A549 (cell line): ENCODE results near the gene TNNC1. TPM values are rescaled to one million over a fixed set of nuclear protein-coding genes. Genes with fewer than 3 reads are reported as not detected.

Experiments
- ATAC-seq, 2 experiments: fragments of 200-7000 bp in 1 of 2; fragments of >200 bp in 1 of 2; cut with Nextera tagmentation in 1 of 2; cut with Tn5 transposase in 1 of 2; 3 replicates each; pipeline versions ENCODE4 v1.8.0 to v1.9.1; 2018 to 2020; ENCODE audit warnings: mild to moderate bottlenecking in 1 of 2, moderate library complexity in 1 of 2
- CTCF ChIA-PET: fragments of 300-600 bp; sonication (Branson Sonifier 250); formaldehyde crosslinking; extraction: SDS; loops from one replicate; lab custom pipeline; 2021; ENCODE audit warnings: antibody characterized with exemption, inconsistent platforms; lab: Yijun Ruan, JAX
- POLR2A ChIA-PET: fragments of 350-600 bp; formaldehyde crosslinking; extraction: SDS; loops from one replicate; lab custom pipeline; 2021; ENCODE audit warnings: antibody characterized with exemption, inconsistent platforms; lab: Yijun Ruan, JAX
- DNase-seq, 2 experiments: peaks; one replicate each; pipeline versions ENCODE4 v3.0.0 to v3.0.0-alpha.2; 2011 to 2016; ENCODE audit warnings: low read depth in 1 of 2, low spot score in 1 of 2
- FAIRE-seq: peaks from 2 replicates; lab custom pipeline; 2011; peaks lifted over from hg19 to GRCh38; lab: Jason Lieb, UNC
- H3K27ac ChIP-seq, 2 experiments: fragments of >200 bp; sonication (Bioruptor Twin); formaldehyde crosslinking; 3 replicates each; pipeline ENCODE4 v1.5.1; 2016 to 2017
- H3K4me1 ChIP-seq: fragments of >200 bp; sonication (Bioruptor Twin); formaldehyde crosslinking; 3 replicates; pipeline ENCODE4 v1.6.1; 2016
- H3K4me2 ChIP-seq: fragments of >200 bp; sonication (Bioruptor Twin); formaldehyde crosslinking; 3 replicates; pipeline ENCODE4 v1.6.1; 2016
- H3K4me3 ChIP-seq: fragments of >200 bp; sonication (Bioruptor Twin); formaldehyde crosslinking; 3 replicates; pipeline ENCODE4 v1.5.1; 2016
- H3K9me3 ChIP-seq: fragments of >200 bp; sonication (Bioruptor Twin); formaldehyde crosslinking; 3 replicates; pipeline ENCODE4 v1.6.1; 2016
- BCL3 ChIP-seq: fragments of >200 bp; sonication (Bioruptor Twin); formaldehyde crosslinking; IDR thresholded peaks from 3 replicates; pipeline ENCODE4 v1.6.1; 2016
- BHLHE40 ChIP-seq: IDR thresholded peaks from 2 replicates; pipeline ENCODE4 v1.6.1; 2012; ENCODE audit warnings: low read depth, low read length, inconsistent platforms
- CEBPB ChIP-seq, 2 experiments: fragments of >200 bp in 1 of 2; sonication (Bioruptor Twin) in 1 of 2; formaldehyde crosslinking in 1 of 2; IDR thresholded peaks; 2 replicates each; pipeline ENCODE4 v1.6.1; 2012 to 2016
- E2F6 ChIP-seq: IDR thresholded peaks from 2 replicates; pipeline ENCODE4 v1.6.1; 2012; ENCODE audit warnings: low read depth, borderline replicate concordance
- EHF ChIP-seq: fragments of 250-450 bp; sonication (Bioruptor Pico); IDR thresholded peaks from 2 replicates; pipeline ENCODE4 v1.5.0; 2020; ENCODE audit warnings: mild to moderate bottlenecking
- ESRRA ChIP-seq: fragments of 150-350 bp; IDR thresholded peaks from 2 replicates; pipeline ENCODE4 v1.6.1; 2014; ENCODE audit warnings: mild to moderate bottlenecking, low read length, borderline replicate concordance
- FOXS1 ChIP-seq: fragments of 250-450 bp; sonication (Bioruptor Pico); IDR thresholded peaks from 2 replicates; pipeline ENCODE4 v1.5.0; 2020; ENCODE audit warnings: mild to moderate bottlenecking, moderate library complexity
- HMGXB4 ChIP-seq: fragments of 250-450 bp; sonication (Bioruptor Pico); IDR thresholded peaks from 2 replicates; pipeline ENCODE4 v1.5.0; 2021; ENCODE audit warnings: mild to moderate bottlenecking, moderate library complexity, borderline replicate concordance
- HOXA7 ChIP-seq: fragments of 250-450 bp; sonication (Bioruptor Pico); IDR thresholded peaks from 2 replicates; pipeline ENCODE4 v1.5.0; 2020; ENCODE audit warnings: mild to moderate bottlenecking, moderate library complexity
- HOXB13 ChIP-seq: fragments of 250-450 bp; sonication (Bioruptor Pico); IDR thresholded peaks from 2 replicates; pipeline ENCODE4 v1.5.0; 2020; ENCODE audit warnings: low read depth, mild to moderate bottlenecking, moderate library complexity
- JUN ChIP-seq, 2 experiments: fragments of >200 bp; sonication (Bioruptor Twin); formaldehyde crosslinking; IDR thresholded peaks; 2 replicates in 1 of 2; 3 replicates in 1 of 2; pipeline ENCODE4 v1.6.1; 2016 to 2017
- KDM1A ChIP-seq: fragments of 200-600 bp; sonication (generic); IDR thresholded peaks from 2 replicates; pipeline ENCODE4 v1.6.1; 2016; ENCODE audit warnings: low read depth, mild to moderate bottlenecking
- MAFK ChIP-seq: fragments of 450-650 bp; IDR thresholded peaks from 2 replicates; pipeline ENCODE4 v1.6.1; 2014; ENCODE audit not compliant: partially characterized antibody
- NFE2L2 ChIP-seq: fragments of 150-350 bp; conservative IDR thresholded peaks from 2 replicates; pipeline ENCODE4 v1.6.1; 2014; ENCODE audit warnings: low read length
- NPAS2 ChIP-seq: fragments of 250-450 bp; sonication (Bioruptor Pico); IDR thresholded peaks from 2 replicates; pipeline ENCODE4 v1.8.0; 2022; ENCODE audit warnings: mild to moderate bottlenecking, moderate library complexity, borderline replicate concordance
- NR3C1 ChIP-seq: fragments of >200 bp; sonication (Bioruptor Twin); formaldehyde crosslinking; IDR thresholded peaks from 3 replicates; pipeline ENCODE4 v1.6.1; 2017
- RARB ChIP-seq: fragments of 250-450 bp; sonication (Bioruptor Pico); IDR thresholded peaks from 2 replicates; pipeline ENCODE4 v1.8.0; 2021; ENCODE audit warnings: mild to moderate bottlenecking, moderate library complexity
- RFX5 ChIP-seq: fragments of 450-650 bp; IDR thresholded peaks from 2 replicates; pipeline ENCODE4 v1.7.1; 2014; ENCODE audit warnings: antibody characterized with exemption, mild to moderate bottlenecking, moderate library complexity
- SREBF2 ChIP-seq: fragments of 450-650 bp; IDR thresholded peaks from 2 replicates; pipeline ENCODE4 v1.6.1; 2014; ENCODE audit warnings: mild to moderate bottlenecking, moderate library complexity
- USF2 ChIP-seq: fragments of 450-650 bp; IDR thresholded peaks from 2 replicates; pipeline ENCODE4 v1.6.1; 2014; ENCODE audit warnings: antibody characterized with exemption
- WGBS: methylation state at CpG from one replicate; pipeline ENCODE4 v1.1.6; 2017; ENCODE audit errors: missing lambda C conversion rate; 5-methylcytosine and 5-hydroxymethylcytosine counted together
- polyA plus RNA-seq, 4 experiments: library from polyadenylated mRNA; depleted of rRNA in 3 of 4; stranded (reverse); fragments of >200 nt; fragmentation: RNase III in 1 of 4; extraction: RNeasy Plus Mini Kit Qiagen cat#74134 plus additional on column Dnase treatment in 1 of 4; gene quantifications; 2 replicates in 3 of 4; 3 replicates in 1 of 4; pipeline ENCODE4 v1.2.3, GENCODE V29; 2011 to 2017
- TF ChIP-seq, protein P1 (sequence below): IDR thresholded peaks from 2 replicates; pipeline ENCODE4 v1.6.1; 2012

The TNNC1 gene
- polyA plus RNA-seq, 2 of the 4 experiments (the other 2 are of a cell fraction), result 2.6 to 4.5 TPM

GRCh38 chr3:52498137-52499054 is 44.6 kb upstream of the TNNC1 start:
- ATAC-seq (no peak), FAIRE-seq (no peak), DNase-seq (no peak)
- ChIA-PET POLR2A (no interaction called here), CTCF (interaction anchor here (2.2 kb wide), 1 partner anchor 26 kb away, joined by 6 read pairs; no protein-coding TSS in a partner anchor)
- Histone ChIP-seq H3K27ac (no peak overlapping the region), H3K4me2 (no peak overlapping the region), H3K9me3 (no peaks in the 10 kb centered on the region), H3K4me1 (no peaks in the 10 kb centered on the region), H3K4me3 (no peak overlapping the region)
- WGBS, result 78% methylated on average over 13 of the region's 24 CpGs
- TF ChIP-seq HOXB13 (CRISPR knock-in tag) (no peak), NFE2L2 (no peak), HMGXB4 (no peak), CEBPB (IDR thresholded peaks at IDR 0.05) (no peak), E2F6 (no peak), BHLHE40 (no peak), RARB (no peak), KDM1A (no peak), JUN (IDR thresholded peaks at IDR 0.05) (no peak), MAFK (no peak), RFX5 (no peak), BCL3 (no peak), USF2 (no peak), NR3C1 (no peak), EHF (CRISPR knock-in tag) (no peak)
- TF ChIP-seq, protein P1, sequence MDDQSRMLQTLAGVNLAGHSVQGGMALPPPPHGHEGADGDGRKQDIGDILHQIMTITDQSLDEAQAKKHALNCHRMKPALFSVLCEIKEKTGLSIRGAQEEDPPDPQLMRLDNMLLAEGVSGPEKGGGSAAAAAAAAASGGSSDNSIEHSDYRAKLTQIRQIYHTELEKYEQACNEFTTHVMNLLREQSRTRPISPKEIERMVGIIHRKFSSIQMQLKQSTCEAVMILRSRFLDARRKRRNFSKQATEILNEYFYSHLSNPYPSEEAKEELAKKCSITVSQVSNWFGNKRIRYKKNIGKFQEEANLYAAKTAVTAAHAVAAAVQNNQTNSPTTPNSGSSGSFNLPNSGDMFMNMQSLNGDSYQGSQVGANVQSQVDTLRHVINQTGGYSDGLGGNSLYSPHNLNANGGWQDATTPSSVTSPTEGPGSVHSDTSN, result no peak

DNA sequence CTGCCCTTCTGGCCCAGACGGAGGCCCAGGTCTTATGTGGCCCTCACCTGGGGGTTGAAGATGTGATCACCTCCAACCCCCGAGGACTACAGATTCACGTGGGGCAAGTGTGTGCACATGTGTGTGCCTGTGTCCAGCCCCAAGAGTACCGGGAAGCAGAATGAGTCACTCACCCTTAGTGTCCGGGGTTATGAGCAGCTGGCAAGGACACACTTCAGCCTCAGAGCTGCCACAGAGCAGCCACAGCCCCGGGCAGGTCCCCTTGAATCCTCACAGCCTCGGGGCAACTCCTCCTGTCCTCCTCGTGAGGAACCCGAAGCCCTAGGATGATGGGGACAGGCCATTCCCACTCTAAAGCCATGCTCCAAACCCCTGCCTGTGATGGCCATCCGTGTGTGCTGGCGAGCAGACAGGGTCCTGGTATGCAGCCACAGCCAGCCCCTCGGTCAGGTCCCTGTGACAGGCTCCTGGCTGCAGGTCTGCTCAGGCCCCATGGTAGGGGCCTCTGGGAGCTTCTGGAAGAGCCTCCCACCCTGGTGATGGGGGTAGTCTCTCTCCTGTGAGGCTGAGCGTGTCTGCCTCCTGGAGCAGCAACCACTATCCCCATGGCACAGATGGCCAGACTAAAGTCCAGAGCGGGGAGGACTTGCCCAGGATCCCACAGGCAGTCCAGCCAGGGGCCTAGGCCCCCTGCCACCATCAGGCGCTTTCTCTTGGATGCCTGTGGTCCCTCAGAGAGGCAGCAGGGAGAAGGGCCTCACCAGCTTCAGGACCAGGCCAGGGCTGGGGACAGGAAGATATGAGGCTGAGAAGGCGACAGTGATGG is 42.1 kb upstream of the TNNC1 start:
- ChIA-PET POLR2A (no interaction called here), CTCF (no interaction called here)
- Histone ChIP-seq H3K4me1 (no peaks in the 10 kb centered on the region), H3K4me2 (no peak overlapping the region), H3K4me3 (no peak overlapping the region), H3K27ac (no peak overlapping the region), H3K9me3 (no peaks in the 10 kb centered on the region)
- DNase-seq, result no peak
- ATAC-seq, result peak; percentile 7 to 14; a peak in 2 of 6 replicates
- TF ChIP-seq KDM1A (no peak), HOXA7 (CRISPR knock-in tag) (no peak), ESRRA (no peak), FOXS1 (CRISPR knock-in tag) (no peak), SREBF2 (no peak), NR3C1 (no peak), EHF (CRISPR knock-in tag) (no peak), NPAS2 (CRISPR knock-in tag) (no peak), NFE2L2 (no peak)
- FAIRE-seq, result no peak
- WGBS, result 53% methylated on average over 8 of the region's 16 CpGs
